ENCODE data around the gene LYG1. TPM values are rescaled to one million over a fixed set of nuclear protein-coding genes. Genes with fewer than 3 reads are reported as not detected.

Gene LYG1
- total and polyA plus RNA-seq, 2 of the 8 experiments (the other 6 are each of a cell fraction or from before 2014, with no cell fraction given) = 0.68 to 0.86 TPM

DNA sequence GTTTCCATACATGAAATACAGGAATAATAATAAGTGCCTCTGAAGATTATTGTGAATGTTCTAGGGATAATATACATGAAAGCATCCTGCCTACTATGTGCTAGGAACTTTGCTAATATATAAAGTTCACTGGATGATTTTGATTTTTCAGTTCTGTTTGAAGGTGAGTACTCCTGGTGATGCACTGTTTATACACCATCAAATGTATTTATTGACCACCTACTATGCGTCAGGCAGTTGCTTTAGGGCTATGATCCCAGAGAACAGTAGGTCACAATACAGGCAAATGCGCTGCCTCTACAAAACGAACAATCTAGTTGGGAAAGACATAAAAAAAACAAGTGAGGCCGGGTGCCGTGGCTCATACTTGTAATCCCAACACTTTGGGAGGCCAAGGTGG is 24.4 kb upstream of the LYG1 start:
- no peak overlapping the region for H3K23ac ChIP-seq (ENCODE audit: insufficient read length)
- H3K56ac ChIP-seq (replicated peaks; ENCODE audit: insufficient read length, low read depth, low read length) = no peak overlapping the region
- POLR2A ChIA-PET (ENCODE audit: partially characterized antibody) = interaction anchor here (1.4 kb wide), 1 partner anchor 12 kb away, joined by 3 read pairs; no protein-coding TSS in a partner anchor
- no peak overlapping the region for H4K91ac ChIP-seq (replicated peaks; ENCODE audit: insufficient read length, low read length)
- no peaks in the 10 kb centered on the region for H3K9me3 ChIP-seq (ENCODE audit: insufficient read depth in 2 of 2, low read depth in 1 of 2, low read length in 1 of 2)
- peaks cover 4 to 61% (median 31%) of the 10 kb centered on the region in 4 experiments; a peak in 7 of 8 replicates for H3K36me3 ChIP-seq (ENCODE audit: control insufficient read depth in 2 of 4, insufficient read depth in 4 of 4, low read length in 3 of 4)
- no peak overlapping the region for H2AFZ ChIP-seq (ENCODE audit: low read length)
- H3K27me3 ChIP-seq (replicated peaks in 1 of 4; ENCODE audit: control insufficient read depth in 3 of 4, extremely low read depth in 1 of 4, insufficient read depth in 3 of 4, low read length in 3 of 4) = no peaks in the 10 kb centered on the region
- peaks cover 0 to 9% of the 10 kb centered on the region in 2 experiments; a peak in 2 of 4 replicates for H3K79me2 ChIP-seq (ENCODE audit: control insufficient read depth in 1 of 2, insufficient read depth in 2 of 2, low read length in 2 of 2)
- H3K27ac ChIP-seq (ENCODE audit: low read depth, low read length) = no peak overlapping the region
- no peaks in the 10 kb centered on the region for H3K23me2 ChIP-seq (ENCODE audit: low read depth, low read length)
- H3K4ac ChIP-seq (replicated peaks; ENCODE audit: insufficient read length, low read depth, low read length) = no peak overlapping the region
- H3K14ac ChIP-seq (ENCODE audit: insufficient read length) = no peak overlapping the region
- no peak overlapping the region for H4K5ac ChIP-seq (ENCODE audit: insufficient read length, low read depth, low read length)
- FAIRE-seq (no peak), DNase-seq (ENCODE audit: low read depth in 1 of 2, low spot score in 2 of 2) (no peak)
- CTCF ChIA-PET (ENCODE audit: partially characterized antibody) = interaction anchor here (1.1 kb wide), 1 partner anchor 10 kb away, joined by 3 read pairs; no protein-coding TSS in a partner anchor
- H2AK5ac ChIP-seq (ENCODE audit: low read depth, low read length) = no peak overlapping the region
- H3K4me3 ChIP-seq (ENCODE audit: extremely low read depth in 1 of 4, insufficient read depth in 2 of 4, low read depth in 3 of 4, low read length in 4 of 4) = no peak overlapping the region
- no peak overlapping the region for H3K4me2 ChIP-seq (ENCODE audit: insufficient read depth in 1 of 2, low read depth in 2 of 2, low read length in 2 of 2)
- no peak overlapping the region for H2BK15ac ChIP-seq (ENCODE audit: low read length)
- WGBS, 2 experiments (ENCODE audit: extremely low coverage in 1 of 2, insufficient coverage in 1 of 2, insufficient read length in 1 of 2, insufficient replicate concordance in 2 of 2, low coverage in 1 of 2, low lambda C conversion rate in 2 of 2, missing lambda C conversion rate in 1 of 2) = 100% methylated on average over 5 of the region's 5 CpGs; no CpG with 5 or more reads in 1 of the 2 experiments
- no peaks in the 10 kb centered on the region; the same call in 1 of the 2 replicates for H3K79me1 ChIP-seq (ENCODE audit: low read depth, low read length)
- H3K9ac ChIP-seq (replicated peaks in 1 of 4; ENCODE audit: extremely low read depth in 1 of 4, low read depth in 3 of 4, low read length in 3 of 4) = no peak overlapping the region
- H3K18ac ChIP-seq (ENCODE audit: extremely low read depth, low read length) = no peak overlapping the region
- no peak overlapping the region for H2BK120ac ChIP-seq (replicated peaks; ENCODE audit: low read depth, low read length)
- no peaks in the 10 kb centered on the region for H3K4me1 ChIP-seq (replicated peaks in 1 of 4; ENCODE audit: control insufficient read depth in 3 of 4, insufficient read depth in 4 of 4, low read length in 3 of 4)
- peaks cover 0 to 7% of the 10 kb centered on the region in 2 experiments for H4K20me1 ChIP-seq (replicated peaks in 1 of 2; ENCODE audit: control insufficient read depth in 1 of 2, insufficient read depth in 2 of 2, low read length in 2 of 2)
- H2BK12ac ChIP-seq (ENCODE audit: low read depth, low read length) = no peak overlapping the region
- H4K8ac ChIP-seq (ENCODE audit: extremely low read depth, insufficient read depth, low read length) = no peak overlapping the region
- no peak overlapping the region for H2BK5ac ChIP-seq (ENCODE audit: low read depth, low read length)
- no peak overlapping the region for H2BK20ac ChIP-seq (ENCODE audit: low read length)
- TF ChIP-seq SIN3A (conservative IDR thresholded peaks at IDR 0.05 in 1 of 2, IDR thresholded peaks at IDR 0.05 in 1 of 2; ENCODE audit: low read depth in 1 of 2, low read length in 2 of 2) (no peak), CTBP2 (IDR thresholded peaks at IDR 0.05; ENCODE audit: borderline replicate concordance, insufficient read depth, insufficient read length, low read length) (no peak), NANOG (IDR thresholded peaks at IDR 0.05; ENCODE audit: insufficient read depth, low read depth, low read length, poor library complexity, severe bottlenecking) (no peak), EP300 (IDR thresholded peaks at IDR 0.05; ENCODE audit: borderline replicate concordance in 1 of 2, low read depth in 2 of 2, low read length in 2 of 2) (no peak), BACH1 (IDR thresholded peaks at IDR 0.05; ENCODE audit: low read length) (no peak), POLR2AphosphoS5 (IDR thresholded peaks at IDR 0.05; ENCODE audit: low read depth, low read length) (no peak)
- TF ChIP-seq, protein P1, sequence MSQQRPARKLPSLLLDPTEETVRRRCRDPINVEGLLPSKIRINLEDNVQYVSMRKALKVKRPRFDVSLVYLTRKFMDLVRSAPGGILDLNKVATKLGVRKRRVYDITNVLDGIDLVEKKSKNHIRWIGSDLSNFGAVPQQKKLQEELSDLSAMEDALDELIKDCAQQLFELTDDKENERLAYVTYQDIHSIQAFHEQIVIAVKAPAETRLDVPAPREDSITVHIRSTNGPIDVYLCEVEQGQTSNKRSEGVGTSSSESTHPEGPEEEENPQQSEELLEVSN (IDR thresholded peaks at IDR 0.05) = no peak
- TF ChIP-seq, protein P2, sequence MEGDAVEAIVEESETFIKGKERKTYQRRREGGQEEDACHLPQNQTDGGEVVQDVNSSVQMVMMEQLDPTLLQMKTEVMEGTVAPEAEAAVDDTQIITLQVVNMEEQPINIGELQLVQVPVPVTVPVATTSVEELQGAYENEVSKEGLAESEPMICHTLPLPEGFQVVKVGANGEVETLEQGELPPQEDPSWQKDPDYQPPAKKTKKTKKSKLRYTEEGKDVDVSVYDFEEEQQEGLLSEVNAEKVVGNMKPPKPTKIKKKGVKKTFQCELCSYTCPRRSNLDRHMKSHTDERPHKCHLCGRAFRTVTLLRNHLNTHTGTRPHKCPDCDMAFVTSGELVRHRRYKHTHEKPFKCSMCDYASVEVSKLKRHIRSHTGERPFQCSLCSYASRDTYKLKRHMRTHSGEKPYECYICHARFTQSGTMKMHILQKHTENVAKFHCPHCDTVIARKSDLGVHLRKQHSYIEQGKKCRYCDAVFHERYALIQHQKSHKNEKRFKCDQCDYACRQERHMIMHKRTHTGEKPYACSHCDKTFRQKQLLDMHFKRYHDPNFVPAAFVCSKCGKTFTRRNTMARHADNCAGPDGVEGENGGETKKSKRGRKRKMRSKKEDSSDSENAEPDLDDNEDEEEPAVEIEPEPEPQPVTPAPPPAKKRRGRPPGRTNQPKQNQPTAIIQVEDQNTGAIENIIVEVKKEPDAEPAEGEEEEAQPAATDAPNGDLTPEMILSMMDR (IDR thresholded peaks at IDR 0.05; ENCODE audit: control extremely low read depth in 1 of 3, insufficient read depth in 1 of 3, low read depth in 1 of 3, low read length in 3 of 3) = no peak

Data from H1 (cell line).